ENCODE measurements around the gene DEF6. TPM values are rescaled to one million over a fixed set of nuclear protein-coding genes. Genes with fewer than 3 reads are reported as not detected.

Gene DEF6
- total and polyA plus RNA-seq, 2 of the 8 experiments (the other 6 are each of a cell fraction or from before 2014, with no cell fraction given), result 3.3 to 4.1 TPM

- no peak overlapping the region for H3K56ac ChIP-seq (replicated peaks; ENCODE audit: insufficient read length, low read depth, low read length)
- no peaks in the 10 kb centered on the region for H3K79me2 ChIP-seq (ENCODE audit: control insufficient read depth in 1 of 2, insufficient read depth in 2 of 2, low read length in 2 of 2)
- no peak for FAIRE-seq
- H3K4me2 ChIP-seq (ENCODE audit: insufficient read depth in 1 of 2, low read depth in 2 of 2, low read length in 2 of 2), result no peak overlapping the region
- H3K18ac ChIP-seq (ENCODE audit: extremely low read depth, low read length), result no peak overlapping the region
- no peak overlapping the region for H2AK5ac ChIP-seq (ENCODE audit: low read depth, low read length)
- TF ChIP-seq RAD21 (IDR thresholded peaks at IDR 0.05 in 1 of 2, conservative IDR thresholded peaks at IDR 0.05 in 1 of 2; ENCODE audit: low read depth in 2 of 2, low read length in 2 of 2) (no peak), MAFK (IDR thresholded peaks at IDR 0.05; ENCODE audit: low read depth, low read length) (no peak)
- no peak overlapping the region for H3K27ac ChIP-seq (ENCODE audit: low read depth, low read length)
- CTCF ChIA-PET (ENCODE audit: partially characterized antibody), result no interaction called here
- H2BK20ac ChIP-seq (ENCODE audit: low read length), result no peak overlapping the region
- no peak overlapping the region for H3K23ac ChIP-seq (ENCODE audit: insufficient read length)
- no peak overlapping the region for H4K91ac ChIP-seq (replicated peaks; ENCODE audit: insufficient read length, low read length)
- H3K4me3 ChIP-seq (ENCODE audit: extremely low read depth in 1 of 4, insufficient read depth in 2 of 4, low read depth in 3 of 4, low read length in 4 of 4), result no peak overlapping the region
- no peak overlapping the region for H2AFZ ChIP-seq (ENCODE audit: low read length)
- peaks cover 0 to 7% (median 2%) of the 10 kb centered on the region in 4 experiments; a peak in 2 of 7 replicates for H3K4me1 ChIP-seq (replicated peaks in 1 of 4; ENCODE audit: control insufficient read depth in 3 of 4, insufficient read depth in 4 of 4, low read length in 3 of 4)
- H3K4ac ChIP-seq (replicated peaks; ENCODE audit: insufficient read length, low read depth, low read length), result no peak overlapping the region
- no peak overlapping the region for H4K5ac ChIP-seq (ENCODE audit: insufficient read length, low read depth, low read length)
- no peaks in the 10 kb centered on the region for H3K9me3 ChIP-seq (ENCODE audit: insufficient read depth in 2 of 2, low read depth in 1 of 2, low read length in 1 of 2)
- POLR2A ChIA-PET (ENCODE audit: partially characterized antibody), result interaction anchor here (0.6 kb wide), 1 partner anchor 9 kb away, joined by 3 read pairs; no protein-coding TSS in a partner anchor
- peaks cover 0 to 1% of the 10 kb centered on the region in 2 experiments for H4K20me1 ChIP-seq (replicated peaks in 1 of 2; ENCODE audit: control insufficient read depth in 1 of 2, insufficient read depth in 2 of 2, low read length in 2 of 2)
- H2BK120ac ChIP-seq (replicated peaks; ENCODE audit: low read depth, low read length), result no peak overlapping the region
- no peaks in the 10 kb centered on the region for H3K23me2 ChIP-seq (ENCODE audit: low read depth, low read length)
- no peaks in the 10 kb centered on the region for H3K36me3 ChIP-seq (ENCODE audit: control insufficient read depth in 2 of 4, insufficient read depth in 4 of 4, low read length in 3 of 4)
- no peaks in the 10 kb centered on the region for H3K27me3 ChIP-seq (replicated peaks in 1 of 4; ENCODE audit: control insufficient read depth in 3 of 4, extremely low read depth in 1 of 4, insufficient read depth in 3 of 4, low read length in 3 of 4)
- H2BK12ac ChIP-seq (ENCODE audit: low read depth, low read length), result no peak overlapping the region
- H2BK5ac ChIP-seq (ENCODE audit: low read depth, low read length), result no peak overlapping the region
- no peak overlapping the region for H2BK15ac ChIP-seq (ENCODE audit: low read length)
- no peak overlapping the region for H4K8ac ChIP-seq (ENCODE audit: extremely low read depth, insufficient read depth, low read length)
- no peaks in the 10 kb centered on the region for H3K79me1 ChIP-seq (ENCODE audit: low read depth, low read length)
- H3K14ac ChIP-seq (ENCODE audit: insufficient read length), result no peak overlapping the region
- DNase-seq (ENCODE audit: low read depth in 1 of 2, low spot score in 2 of 2), result no peak
- H3K9ac ChIP-seq (replicated peaks in 1 of 4; ENCODE audit: extremely low read depth in 1 of 4, low read depth in 3 of 4, low read length in 3 of 4), result no peak overlapping the region
- 94% methylated on average over 3 of the region's 3 CpGs; no CpG with 5 or more reads in 1 of the 2 experiments for WGBS, 2 experiments (ENCODE audit: extremely low coverage in 1 of 2, insufficient coverage in 1 of 2, insufficient read length in 1 of 2, insufficient replicate concordance in 2 of 2, low coverage in 1 of 2, low lambda C conversion rate in 2 of 2, missing lambda C conversion rate in 1 of 2)
Observed at GRCh38 chr6:35251949-35252348, 45.7 kb upstream of the DEF6 start.
